COLO829 (cell line): ENCODE data around the gene MPP3.

Source experiments
- DNase-seq: peaks from one replicate; pipeline ENCODE4 v3.0.0; 2012; ENCODE audit warnings: low spot score

The MPP3 gene

DNA sequence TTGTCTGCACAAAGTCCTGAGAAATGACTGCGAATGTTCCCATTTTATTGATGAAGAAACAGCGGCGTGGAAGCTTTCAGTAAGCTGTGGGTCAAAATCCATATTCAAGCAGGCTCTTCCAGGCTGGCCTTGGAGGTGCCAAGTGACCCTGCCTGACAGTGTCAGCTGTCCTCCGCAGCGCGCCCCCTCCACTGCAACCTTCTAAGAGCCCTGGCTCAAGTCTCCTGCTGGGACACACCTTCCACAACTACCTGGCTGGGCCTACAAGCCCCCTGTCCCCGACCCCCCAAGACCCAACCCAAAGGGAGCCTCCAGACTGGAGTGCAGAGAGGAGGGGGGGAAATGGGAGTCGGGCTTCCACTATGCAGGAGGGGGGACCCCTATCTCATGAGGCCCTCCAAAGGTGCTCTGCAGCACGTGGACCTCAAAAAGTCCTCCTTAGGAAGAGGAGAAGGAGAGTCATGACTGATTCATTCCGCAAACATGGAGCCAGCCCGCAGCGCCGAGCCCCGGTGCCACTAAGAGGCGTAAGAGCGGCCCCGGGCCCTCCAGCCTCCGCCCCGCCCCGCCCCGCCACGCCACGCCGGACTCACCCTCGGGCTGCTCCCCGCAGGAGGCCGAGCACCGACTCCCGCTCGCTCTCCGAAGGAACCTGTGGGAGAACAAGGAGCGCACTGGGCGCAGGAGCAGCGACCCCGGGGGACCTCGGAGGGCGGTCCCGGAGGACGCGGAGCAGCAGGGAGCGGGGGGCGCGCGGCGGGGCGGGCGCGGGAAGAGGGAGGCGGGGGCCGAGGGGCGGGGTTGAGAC, 574 bp downstream of the MPP3 start:
- peak; percentile 35 for DNase-seq

DNA sequence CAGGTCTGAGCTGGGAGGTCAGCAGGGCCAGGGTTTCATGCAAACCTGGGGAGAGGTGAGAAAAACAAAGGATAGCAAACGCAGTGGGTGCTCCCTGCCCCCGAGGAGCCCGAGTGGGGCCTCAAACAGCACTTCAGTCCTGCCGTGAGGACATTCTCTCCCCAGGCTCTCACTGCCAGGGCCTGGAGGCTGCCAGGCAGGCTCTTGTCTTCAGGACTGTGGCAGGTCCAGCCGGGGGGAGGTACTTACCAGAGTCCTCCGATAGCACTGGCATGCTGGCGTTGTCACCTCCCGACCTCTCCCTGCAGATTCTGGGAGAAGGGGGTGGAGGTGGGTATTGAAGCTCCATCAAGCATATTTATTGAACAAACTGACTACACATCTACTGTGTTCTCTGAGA, 1.3 kb downstream of the MPP3 start:
- DNase-seq = no peak

DNA sequence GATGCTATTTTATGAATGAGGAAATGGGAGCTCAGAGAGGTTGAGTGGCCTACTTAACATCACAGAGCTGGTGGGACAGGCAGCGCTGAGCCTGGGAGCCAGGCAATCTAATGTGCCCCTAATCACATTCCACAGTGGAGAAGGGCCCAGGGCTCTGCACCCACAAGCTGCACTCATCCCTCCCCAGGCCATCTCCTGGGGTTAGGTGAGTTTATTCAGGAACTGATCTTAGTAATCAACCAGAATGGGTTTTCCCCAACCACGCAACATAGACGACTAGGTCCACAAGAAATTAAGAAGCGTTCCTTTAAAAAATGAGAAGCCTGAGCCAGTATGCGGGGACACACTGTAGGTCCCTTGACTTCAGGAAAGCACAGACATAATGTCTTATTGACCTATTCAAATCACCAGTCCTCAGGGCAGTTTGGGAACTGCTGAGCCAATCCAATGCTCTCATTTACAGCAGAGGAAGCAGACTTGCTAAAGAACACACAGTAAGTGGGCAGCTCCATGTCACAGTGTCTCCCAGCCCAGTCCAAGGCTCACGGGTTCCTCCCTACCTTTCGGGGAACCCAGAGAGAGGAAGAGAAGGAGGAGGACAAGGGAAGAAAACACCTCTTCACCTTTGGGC, 2.3 kb downstream of the MPP3 start:
- no peak for DNase-seq

DNA sequence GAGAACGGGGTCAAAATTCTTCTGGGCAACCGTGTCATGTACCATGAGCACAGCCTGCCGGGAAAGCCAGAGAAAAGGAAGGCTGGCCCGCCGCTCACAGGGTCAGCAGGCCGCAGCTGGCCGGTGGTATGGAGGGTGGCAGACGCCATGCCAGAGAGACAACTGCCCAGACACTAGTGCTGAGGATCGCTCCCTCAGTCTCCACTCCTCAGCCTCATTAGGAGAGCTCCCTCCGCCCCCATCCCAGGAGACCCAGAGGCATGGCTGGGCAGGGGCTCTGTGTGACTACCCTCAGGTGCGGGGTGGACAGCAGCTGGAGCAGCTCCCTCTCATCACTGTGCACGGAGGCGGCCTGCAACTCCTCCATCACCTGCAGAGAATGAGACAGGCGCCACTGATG, 3.2 kb downstream of the MPP3 start:
- DNase-seq = no peak

DNA sequence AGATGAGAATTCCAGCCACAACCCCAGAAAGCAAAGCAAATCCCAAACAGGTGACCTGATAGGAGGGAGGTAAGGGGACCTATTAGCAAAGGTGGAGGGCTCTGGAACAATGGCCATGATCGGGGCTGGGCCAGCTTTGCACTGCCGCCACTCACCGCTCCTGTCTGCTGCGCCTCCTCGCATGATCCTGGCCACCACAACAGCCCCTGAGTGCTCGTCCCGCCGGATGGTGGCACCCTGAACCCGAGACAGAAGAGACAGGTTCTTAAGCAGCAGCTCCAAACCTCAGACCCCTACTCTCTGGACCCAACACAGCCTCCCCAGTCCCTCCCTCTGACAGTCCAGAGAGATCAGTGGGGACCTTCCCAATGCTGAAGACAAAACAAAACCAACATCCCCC, 5.3 kb downstream of the MPP3 start:
- DNase-seq = no peak

DNA sequence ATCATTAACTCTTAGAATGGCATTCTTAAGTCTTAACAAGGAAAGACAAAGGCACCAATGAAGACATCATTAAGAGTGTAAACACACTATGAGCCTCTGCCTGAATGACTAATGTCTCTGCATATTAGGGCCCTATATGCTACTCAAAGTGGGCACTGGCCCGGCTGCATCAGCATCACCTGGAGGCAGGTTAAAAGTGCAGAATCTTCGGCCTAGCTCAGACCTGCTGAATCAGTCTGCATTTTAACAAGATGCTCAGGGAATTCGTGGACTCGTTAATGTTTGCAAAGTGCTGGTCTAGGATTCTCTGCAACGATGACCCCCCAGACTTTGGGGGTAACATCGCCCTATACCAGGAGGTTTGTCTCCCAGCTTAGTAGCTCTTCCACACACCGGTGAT, 6.7 kb downstream of the MPP3 start:
- DNase-seq = no peak

DNA sequence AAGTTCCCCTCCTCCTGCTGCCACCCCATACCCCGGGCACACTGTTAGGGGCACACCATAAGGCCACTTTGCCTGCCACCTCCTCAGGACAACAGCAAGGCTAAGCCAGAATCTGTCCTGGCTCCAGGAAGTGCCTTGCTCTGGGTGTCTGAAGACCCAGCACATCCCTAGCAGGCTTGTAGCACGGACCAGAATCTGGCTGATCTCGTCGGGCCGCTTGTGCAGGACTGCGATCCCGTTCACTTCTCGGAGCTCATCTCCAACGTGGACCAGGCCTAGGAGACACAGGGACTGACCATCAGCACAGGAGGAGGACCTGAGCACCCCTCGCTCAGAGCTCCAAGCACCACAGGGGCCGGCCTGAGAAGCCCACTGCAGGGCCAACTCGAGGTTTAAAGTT, 7.4 kb downstream of the MPP3 start:
- DNase-seq = no peak

DNA sequence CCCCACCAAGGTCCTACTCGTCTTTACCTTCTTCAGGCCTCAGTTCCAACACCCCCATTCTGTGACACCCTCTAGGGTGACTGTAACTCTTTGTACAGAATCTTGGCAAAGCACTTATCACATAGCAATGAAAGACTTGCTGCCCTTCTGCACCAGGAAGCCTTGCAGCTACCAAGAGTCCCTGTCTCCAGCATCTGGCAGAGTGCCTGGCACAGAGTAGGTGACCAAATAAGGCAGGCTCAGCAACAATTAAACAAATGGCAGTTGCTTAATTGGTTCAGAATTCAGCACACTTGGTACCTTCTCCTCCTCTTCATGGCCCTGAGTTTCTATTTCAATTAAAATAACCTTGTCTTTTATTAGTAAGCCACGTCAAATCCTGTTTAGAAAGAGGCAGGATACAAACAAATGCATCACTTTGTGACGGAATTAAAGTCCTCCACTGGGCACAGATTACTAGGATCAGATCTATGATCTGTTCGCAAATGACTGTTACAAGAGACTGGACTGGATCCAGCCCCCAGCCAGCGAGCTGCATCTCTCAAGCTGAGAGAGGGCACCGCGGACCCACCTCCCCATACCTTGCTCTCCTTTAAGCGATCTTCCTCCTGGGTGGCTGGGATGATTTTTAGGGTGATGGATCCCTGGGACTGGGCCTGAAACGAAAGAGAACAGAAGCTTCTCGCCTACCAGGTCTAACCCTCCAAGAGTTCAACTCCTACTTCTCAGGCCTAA, 9.4 kb downstream of the MPP3 start:
- no peak for DNase-seq

DNA sequence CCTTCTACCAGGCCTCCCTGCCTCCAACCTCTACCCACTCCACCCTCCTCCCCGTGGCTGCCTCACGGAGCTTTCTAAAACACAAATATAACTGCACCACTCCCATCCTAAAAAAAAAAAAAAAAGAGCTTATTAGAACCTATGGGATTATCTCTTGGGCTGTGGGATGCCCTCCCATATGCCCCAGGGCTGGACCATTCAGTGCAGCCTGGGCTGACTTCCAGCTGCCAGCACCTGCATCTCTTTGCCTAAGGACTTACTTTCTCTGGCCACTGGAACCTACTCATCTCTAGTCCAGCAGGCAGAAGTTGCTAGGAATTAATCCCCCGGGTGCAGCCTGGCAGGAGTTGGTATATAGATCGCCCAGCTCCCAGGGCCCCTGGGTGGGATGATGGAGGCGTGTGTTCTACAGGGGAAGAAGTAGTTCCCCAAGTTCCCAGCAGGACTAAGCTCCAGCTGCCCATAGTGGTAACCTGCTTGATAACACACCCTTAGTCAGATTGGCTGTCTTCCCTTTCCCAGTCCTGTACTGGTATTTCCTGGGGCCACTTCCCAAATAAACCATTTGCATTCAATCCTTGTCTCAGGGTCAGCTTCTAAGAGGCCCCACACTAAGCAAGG, 10.3 kb downstream of the MPP3 start:
- no peak for DNase-seq

DNA sequence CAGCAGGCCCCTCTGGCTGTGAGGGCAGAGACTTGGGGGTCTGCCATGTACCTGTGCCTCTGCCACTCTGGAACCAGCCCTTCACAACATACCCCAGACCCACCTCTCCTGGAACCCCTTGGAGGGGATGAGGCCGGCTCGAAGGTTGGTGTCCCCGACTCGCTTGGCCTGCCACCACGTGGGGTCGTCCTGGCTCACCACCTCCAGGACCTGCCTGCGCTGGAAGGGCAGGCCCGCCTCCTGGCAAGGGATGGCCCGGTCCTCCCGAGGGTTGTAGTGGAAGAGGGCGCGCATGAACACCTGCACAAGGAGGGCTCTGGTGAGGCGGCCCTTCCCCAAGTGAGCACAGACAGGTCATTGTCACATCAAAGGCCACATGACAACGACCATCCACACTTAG, 12.2 kb downstream of the MPP3 start:
- no peak for DNase-seq

DNA sequence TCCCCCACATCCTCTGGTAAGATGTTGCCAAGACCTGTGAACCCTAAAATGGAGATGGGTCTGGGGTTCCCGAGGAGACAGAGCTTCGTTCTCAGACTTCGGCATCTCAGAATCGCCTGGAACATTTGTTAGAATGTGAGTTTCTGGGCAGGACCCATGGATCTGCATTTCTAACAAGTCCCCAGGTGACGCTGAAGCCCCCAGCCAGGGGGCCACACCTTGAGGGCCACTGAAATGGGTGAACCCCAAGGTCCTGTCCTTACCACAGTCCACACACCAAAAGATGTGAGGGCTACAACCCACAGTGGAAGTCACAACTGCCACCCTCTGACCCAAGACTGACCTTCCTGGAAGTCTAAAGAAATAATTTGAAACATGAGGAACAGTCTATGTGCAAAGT, 14.0 kb downstream of the MPP3 start:
- no peak for DNase-seq

DNA sequence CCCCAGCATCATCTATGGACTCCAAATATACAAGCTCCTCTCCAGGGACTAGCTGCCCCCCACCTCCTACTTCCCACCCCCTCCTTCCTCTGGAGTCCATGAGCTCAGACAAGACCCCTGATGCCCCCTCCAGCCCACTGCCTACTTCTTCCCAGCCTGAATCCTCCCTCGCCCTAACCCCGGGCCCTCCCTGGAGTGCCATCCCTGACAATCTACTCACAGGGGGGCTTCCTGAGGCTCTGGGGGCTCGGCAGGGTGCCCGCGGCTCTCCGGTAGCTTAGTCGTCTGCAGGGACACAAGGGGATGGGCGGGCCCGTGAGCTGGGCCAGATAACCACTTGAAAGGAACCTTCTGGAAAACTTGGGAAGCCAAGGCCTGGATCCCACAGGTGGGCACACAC, 15.1 kb downstream of the MPP3 start:
- no peak for DNase-seq

DNA sequence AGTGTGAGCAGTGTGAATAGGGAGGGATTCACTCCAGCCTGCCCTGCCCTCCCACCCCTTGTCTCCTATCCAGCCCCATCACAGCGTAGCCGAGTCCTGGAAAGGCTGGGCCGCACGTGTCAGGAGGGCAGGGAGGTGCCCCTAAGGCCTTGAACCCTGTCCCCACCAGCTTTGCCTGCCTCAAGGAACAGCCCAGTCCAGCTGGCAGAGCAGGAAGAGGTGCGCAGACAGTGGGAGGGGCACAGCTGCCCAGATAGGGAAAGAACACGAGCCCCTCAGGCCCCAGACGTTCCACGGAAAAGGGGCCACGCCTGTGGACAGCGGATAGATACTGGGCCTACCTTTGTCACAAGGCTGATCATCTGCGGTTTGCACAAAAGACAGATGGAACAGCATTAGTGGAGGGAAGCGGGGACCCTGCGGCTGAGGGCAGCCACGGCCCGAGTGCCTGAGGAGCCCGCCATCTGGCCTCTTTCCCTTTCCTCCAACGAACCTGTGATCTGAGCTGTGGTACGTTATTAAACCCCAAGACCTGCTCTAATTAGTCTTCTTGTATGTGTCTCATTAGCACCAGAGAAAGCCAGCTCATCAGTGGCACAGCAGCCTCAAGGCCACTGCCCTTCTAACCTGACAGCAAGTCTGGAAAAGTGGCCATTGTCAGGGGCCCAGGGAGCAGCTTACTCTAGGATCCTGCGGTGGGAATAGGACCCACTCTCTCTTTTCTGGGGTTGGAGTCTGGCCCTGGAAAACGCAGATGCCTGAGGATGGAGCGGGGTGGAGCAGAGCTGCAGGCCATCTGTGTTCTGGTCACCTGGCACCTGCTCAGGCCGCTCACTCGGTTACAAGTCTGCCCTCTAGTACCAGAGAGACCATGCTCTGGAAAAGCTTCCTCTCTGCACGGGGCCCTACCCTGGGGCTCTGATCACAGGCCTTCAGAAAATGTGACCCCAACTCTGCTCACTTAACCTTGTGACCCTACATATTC, 16.3 kb downstream of the MPP3 start:
- DNase-seq = no peak

DNA sequence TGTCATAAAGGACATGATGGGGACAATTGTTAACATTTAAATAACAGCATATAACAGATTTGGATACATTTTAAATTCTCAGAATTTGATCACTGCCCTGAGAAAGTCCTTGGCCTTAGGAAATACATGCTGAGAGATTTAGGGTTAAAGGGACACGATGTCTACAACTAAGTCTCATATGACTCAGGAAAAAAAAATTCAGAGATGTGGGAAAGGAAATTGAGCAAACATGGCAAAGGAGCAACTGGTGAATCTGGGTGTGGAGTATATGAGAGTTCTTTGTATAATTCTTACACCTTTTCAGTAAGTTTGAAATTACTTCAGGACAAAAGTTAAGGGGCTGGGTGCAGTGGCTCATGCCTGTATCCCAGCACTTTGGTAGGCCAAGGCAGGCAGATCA, 18.2 kb downstream of the MPP3 start:
- DNase-seq = no peak

DNA sequence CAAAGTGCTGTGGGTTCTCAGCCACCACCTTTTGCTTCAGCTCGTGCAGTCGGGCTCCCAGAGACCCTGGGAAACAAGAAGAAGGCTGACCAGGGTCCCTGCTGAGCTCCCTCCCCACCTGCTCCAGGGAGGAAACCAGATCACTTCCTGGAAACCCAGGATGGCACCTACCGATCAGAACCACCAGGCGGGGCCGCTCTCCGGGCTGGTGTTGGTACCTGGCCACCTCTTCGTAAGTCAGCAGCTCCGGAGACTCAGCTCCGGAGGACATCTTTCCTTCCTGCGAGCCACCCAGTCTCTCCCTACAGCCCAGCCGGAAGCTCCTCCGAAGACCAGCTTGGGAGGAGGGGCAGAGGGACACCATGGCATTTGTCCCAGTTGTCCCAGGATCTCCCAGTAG, 18.9 kb downstream of the MPP3 start:
- no peak for DNase-seq

DNA sequence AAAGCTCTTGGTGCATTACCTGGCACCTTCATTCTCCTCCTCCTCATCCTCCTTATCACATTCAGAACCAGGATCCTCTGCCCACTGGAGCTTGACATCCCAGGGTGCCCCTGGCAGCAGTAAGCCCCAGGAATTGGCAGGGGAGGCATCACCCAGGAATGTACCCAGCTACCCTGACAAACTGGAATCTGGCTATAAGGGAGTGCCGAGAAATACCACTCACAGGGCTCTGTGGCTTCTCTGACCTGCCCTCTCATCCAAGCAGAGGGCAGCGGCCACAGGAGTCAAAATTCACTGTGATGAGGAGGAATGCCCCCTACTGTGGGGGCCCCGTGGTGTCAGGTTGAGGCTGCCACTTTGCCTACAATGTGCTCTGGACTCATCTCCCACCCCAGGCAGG, 19.6 kb downstream of the MPP3 start:
- DNase-seq = no peak

DNA sequence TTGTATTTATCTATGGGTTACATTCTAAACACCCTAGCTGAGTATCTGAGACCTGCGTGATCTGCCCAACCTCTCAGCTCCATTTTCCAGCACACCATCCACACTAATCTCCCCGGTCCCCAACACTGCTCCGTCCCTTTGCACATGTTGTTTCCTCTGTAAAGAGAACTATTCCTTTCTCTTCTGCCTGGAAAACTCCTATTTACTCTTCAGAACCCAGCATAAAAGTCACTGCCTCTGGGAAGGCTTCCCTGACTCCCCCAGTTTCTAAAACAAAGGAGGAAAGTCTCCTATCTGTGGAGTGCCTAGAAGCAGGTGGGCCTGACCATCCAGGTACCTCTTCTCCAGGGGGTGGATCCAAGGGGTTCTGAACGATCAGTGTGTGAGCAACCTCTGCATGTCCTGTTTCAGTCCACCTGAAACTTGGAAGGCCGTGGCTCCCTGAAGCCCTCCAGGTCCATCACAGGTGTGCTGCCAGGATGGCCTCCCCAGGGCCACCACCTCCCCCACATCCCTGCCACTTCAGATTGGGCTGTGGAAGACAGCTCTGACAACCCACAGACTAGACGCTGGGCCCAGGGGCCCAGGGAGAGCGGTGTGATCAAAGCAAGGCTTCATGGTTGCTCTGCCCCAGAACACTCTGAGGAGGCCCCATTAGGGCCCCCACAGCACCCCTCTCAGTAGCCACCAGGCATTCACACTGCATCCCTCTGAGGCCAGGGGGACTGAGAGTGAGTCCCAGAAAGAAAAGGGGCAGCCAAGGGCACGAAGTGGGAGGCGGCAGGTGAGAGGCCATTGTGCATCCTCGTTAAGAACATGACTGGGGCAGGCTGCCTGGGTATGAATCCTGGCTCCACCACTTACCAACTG, 20.3 kb downstream of the MPP3 start:
- DNase-seq = no peak

DNA sequence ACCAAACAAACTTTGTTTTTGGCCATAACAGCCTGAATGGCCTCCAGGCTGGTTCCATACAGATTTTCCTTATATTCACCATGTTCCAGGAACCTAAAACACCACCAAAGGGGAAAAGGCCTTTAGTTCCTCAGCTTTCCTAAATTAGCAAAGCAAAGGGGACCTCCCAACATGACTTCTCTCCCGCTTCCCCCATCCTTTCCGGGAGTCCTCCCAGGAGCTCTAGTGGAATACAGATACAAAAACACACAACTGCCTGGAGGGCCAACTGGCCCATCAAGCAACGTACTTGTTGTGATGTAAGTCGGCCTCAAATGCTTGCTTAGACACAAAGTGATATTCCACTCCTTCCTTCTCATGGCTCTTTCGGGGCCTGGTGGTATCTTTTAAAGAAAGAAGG, 22.1 kb downstream of the MPP3 start:
- DNase-seq = no peak

DNA sequence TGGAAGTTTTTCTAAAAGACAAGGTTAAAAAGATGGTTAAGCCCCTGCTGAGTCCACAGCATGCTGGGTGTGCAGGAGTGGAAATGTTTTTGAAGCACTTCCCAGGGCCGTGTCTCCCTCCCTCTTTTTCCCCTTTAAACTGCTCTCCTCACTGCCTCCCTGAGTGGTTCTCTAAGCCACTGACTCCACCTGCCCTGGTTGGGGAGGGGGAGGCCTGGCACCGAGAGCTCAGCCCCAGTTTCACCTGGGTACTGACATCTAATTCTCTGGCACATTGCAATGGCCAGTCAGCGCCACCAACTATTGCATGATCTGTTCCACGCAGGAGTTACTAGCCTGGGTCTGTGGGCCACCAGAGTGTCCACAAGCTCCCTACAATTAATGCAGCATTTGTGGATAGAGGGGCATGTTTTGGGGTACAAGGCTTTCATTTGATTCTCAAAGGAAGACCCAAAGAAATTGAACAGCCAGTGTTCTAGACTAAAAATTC, 22.7 kb downstream of the MPP3 start:
- DNase-seq = no peak

DNA sequence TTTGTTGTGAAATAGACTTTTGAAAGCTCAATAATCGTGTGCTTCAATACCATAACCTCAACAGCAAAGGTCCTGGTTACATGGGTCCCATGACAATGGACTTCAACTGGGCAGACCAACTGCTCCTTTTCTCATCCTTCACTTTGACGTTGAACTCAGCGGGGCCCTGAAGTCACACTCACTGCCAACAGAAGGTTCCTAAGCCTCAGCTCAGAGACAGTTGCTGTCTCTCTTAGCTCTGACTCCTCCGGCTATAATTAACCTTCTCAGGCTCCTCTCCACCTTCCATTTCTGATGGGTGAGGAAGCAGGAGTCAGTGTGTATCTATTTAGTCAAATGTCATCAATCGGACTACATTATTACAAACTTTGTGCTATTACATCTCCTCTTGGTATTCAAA, 23.8 kb downstream of the MPP3 start:
- no peak for DNase-seq

DNA sequence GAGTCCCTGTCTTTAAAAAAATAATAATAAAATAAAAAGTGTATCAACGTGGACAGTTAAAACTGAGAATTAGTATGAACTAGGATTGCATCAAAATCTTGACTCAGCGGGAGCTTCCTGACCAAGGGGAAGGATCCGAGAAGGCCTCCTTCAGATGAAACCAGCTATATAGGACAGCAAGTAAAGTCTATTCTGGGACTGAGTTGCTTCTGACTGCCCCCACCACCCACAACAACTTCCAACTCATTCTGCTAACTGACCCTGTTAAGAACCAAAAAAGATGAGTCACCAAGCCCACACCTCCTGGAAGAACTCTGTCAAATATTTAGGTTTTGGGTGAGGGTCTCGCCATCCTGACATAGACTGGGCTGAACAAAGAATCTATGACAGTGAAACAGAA, 24.9 kb downstream of the MPP3 start:
- DNase-seq = no peak
